Measurements from ENCODE around the gene ABCA10. TPM values are rescaled to one million over a fixed set of nuclear protein-coding genes. Genes with fewer than 3 reads are reported as not detected.

Gene ABCA10
- total and polyA plus RNA-seq, 2 of the 8 experiments (the other 6 are each of a cell fraction or from before 2014, with no cell fraction given), result not detected

DNA sequence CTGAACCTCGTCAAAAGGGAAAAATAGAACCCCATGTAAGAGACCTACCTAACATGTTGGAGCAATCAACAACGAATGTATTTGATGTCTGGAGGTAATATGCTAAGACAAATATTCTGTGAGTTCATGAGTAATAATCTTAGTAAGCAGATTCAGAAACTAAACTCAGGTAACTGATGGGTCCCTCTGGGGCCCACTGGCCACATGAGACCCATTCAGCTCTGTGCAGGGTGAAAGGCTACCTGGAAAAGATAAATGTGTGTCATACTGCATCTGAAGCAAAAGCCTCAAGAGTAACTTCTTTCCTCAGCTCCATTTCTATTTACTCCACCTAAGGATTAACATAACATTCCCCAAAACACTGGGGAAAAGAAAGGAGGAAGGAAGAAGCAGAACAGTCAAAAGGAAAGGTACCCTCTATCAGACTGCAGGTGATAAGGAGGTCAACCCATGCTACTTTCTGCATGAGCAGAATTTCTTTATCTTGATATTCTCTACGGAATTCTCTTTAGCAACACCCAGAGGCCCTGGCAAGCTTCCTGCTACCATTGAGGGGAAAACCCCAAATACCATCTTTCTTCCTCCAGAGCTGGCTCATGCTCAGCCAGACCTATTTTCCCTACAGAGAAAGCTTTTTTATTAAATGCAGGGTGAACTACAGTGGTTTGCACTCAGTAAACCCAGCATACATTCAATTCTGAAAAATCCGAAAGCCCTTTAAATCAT is 49.2 kb downstream of the ABCA10 start:
- H3K14ac ChIP-seq (ENCODE audit: insufficient read length), result no peak overlapping the region
- no peak overlapping the region for H3K18ac ChIP-seq (ENCODE audit: extremely low read depth, low read length)
- H3K4ac ChIP-seq (replicated peaks; ENCODE audit: insufficient read length, low read depth, low read length), result no peak overlapping the region
- no peak overlapping the region for H4K5ac ChIP-seq (ENCODE audit: insufficient read length, low read depth, low read length)
- no peak overlapping the region for H3K9ac ChIP-seq (replicated peaks in 1 of 4; ENCODE audit: extremely low read depth in 1 of 4, low read depth in 3 of 4, low read length in 3 of 4)
- H2AFZ ChIP-seq (ENCODE audit: low read length), result peak overlapping the region; percentile 73; the same call in 1 of the 2 replicates
- WGBS, 2 experiments (ENCODE audit: extremely low coverage in 1 of 2, insufficient coverage in 1 of 2, insufficient read length in 1 of 2, insufficient replicate concordance in 2 of 2, low coverage in 1 of 2, low lambda C conversion rate in 2 of 2, missing lambda C conversion rate in 1 of 2), result 85% methylated on average over 4 of the region's 4 CpGs; no CpG with 5 or more reads in 1 of the 2 experiments
- no peak for DNase-seq (ENCODE audit: low read depth in 1 of 2, low spot score in 2 of 2)
- no peak overlapping the region for H3K4me2 ChIP-seq (ENCODE audit: insufficient read depth in 1 of 2, low read depth in 2 of 2, low read length in 2 of 2)
- no peaks in the 10 kb centered on the region for H3K23me2 ChIP-seq (ENCODE audit: low read depth, low read length)
- no peak for FAIRE-seq
- H3K27ac ChIP-seq (ENCODE audit: low read depth, low read length), result no peak overlapping the region
- POLR2A ChIA-PET (ENCODE audit: partially characterized antibody), result no interaction called here
- H3K36me3 ChIP-seq (ENCODE audit: control insufficient read depth in 2 of 4, insufficient read depth in 4 of 4, low read length in 3 of 4), result no peaks in the 10 kb centered on the region
- H3K9me3 ChIP-seq (ENCODE audit: insufficient read depth in 2 of 2, low read depth in 1 of 2, low read length in 1 of 2), result no peaks in the 10 kb centered on the region
- no peak overlapping the region for H2BK15ac ChIP-seq (ENCODE audit: low read length)
- no peak overlapping the region for H4K91ac ChIP-seq (replicated peaks; ENCODE audit: insufficient read length, low read length)
- H3K23ac ChIP-seq (ENCODE audit: insufficient read length), result no peak overlapping the region
- CTCF ChIA-PET (ENCODE audit: partially characterized antibody), result interaction anchor here (1.4 kb wide), 1 partner anchor 46 kb away, joined by 3 read pairs; no protein-coding TSS in a partner anchor
- H2BK20ac ChIP-seq (ENCODE audit: low read length), result no peak overlapping the region
- no peaks in the 10 kb centered on the region for H3K79me2 ChIP-seq (ENCODE audit: control insufficient read depth in 1 of 2, insufficient read depth in 2 of 2, low read length in 2 of 2)
- no peak overlapping the region for H3K56ac ChIP-seq (replicated peaks; ENCODE audit: insufficient read length, low read depth, low read length)
- TF ChIP-seq RNF2 (IDR thresholded peaks at IDR 0.05; ENCODE audit: borderline replicate concordance, low read depth, low read length, missing control alignments, poor library complexity, severe bottlenecking) (no peak), MAX (IDR thresholded peaks at IDR 0.05) (no peak), KDM5A (IDR thresholded peaks at IDR 0.05; ENCODE audit: low read length) (no peak), FOSL1 (IDR thresholded peaks at IDR 0.05; ENCODE audit: insufficient read depth, low read depth, low read length) (no peak)
- H3K79me1 ChIP-seq (ENCODE audit: low read depth, low read length), result no peaks in the 10 kb centered on the region
- H3K4me3 ChIP-seq (ENCODE audit: extremely low read depth in 1 of 4, insufficient read depth in 2 of 4, low read depth in 3 of 4, low read length in 4 of 4), result no peak overlapping the region
- no peaks in the 10 kb centered on the region for H3K27me3 ChIP-seq (replicated peaks in 1 of 4; ENCODE audit: control insufficient read depth in 3 of 4, extremely low read depth in 1 of 4, insufficient read depth in 3 of 4, low read length in 3 of 4)
- H2BK5ac ChIP-seq (ENCODE audit: low read depth, low read length), result no peak overlapping the region
- no peak overlapping the region for H2BK120ac ChIP-seq (replicated peaks; ENCODE audit: low read depth, low read length)
- no peak overlapping the region for H2BK12ac ChIP-seq (ENCODE audit: low read depth, low read length)
- H4K8ac ChIP-seq (ENCODE audit: extremely low read depth, insufficient read depth, low read length), result no peak overlapping the region
- no peaks in the 10 kb centered on the region for H3K4me1 ChIP-seq (replicated peaks in 1 of 4; ENCODE audit: control insufficient read depth in 3 of 4, insufficient read depth in 4 of 4, low read length in 3 of 4)
- no peaks in the 10 kb centered on the region for H4K20me1 ChIP-seq (replicated peaks in 1 of 2; ENCODE audit: control insufficient read depth in 1 of 2, insufficient read depth in 2 of 2, low read length in 2 of 2)
- no peak overlapping the region for H2AK5ac ChIP-seq (ENCODE audit: low read depth, low read length)
